Activated T-helper 1 cell treated with anti-CD3 and anti-CD28 coated beads, Interleukin-2, amount 50 U/mL, for 16 hours (primary cell): ENCODE data around the gene UBR3.
"Not testable (repeated sequence)": the region's sequence is repeated elsewhere in the genome, so short reads cannot be mapped to it uniquely, and the experiment has no call there.

Experiments
- DNase-seq, 2 donors: peaks; one replicate each; pipeline ENCODE4 v3.0.0-alpha.2; 2020; ENCODE audit warnings: low read depth in 1 of 2, low spot score in 1 of 2

The UBR3 gene

DNA sequence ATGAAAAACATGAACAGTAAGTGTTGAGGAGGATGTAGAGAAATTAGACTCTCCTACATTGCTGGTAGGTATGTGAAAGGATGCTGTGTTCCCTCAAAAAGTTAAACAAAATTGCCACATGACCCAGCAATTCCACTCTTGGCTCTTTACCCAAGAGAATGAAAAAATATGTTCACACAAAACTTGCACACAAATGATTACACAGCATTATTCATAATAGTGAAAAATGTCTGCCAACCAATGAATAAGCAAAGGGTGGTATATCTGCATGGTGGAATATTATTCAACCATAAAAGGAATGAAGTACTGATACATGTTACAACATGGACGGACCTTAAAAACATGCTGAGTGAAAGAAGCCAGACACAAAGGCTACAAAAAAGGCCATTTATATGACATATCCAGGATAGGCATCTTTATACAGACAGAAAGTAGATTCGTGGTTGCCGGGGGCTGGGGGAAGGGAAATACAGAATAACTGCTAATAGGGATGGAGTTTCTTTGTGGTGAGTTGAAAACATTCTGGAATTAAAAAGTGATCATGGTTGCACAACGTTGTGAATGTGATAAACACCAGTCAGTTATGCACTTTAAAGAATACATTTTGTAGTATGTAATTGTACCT lies 265.3 kb downstream of the UBR3 start:
- no peak for DNase-seq

DNA sequence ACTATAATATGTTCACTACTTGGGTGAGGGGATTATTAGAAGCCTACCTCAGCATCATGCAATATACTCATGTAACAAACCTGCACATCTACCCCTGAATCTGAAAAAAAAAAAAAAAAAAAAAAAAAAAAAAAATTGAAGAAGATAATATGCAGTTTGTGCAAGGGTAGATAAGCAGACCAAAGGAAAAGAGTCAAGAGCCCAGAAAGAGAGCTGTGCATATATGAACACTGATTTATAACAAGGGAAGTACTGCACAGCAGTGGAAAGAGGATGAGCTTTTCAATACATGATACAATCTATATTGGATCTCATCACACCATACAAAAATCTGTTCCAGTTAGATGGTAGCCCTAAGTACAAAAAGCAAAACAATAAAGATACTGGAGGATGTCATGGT lies 268.1 kb downstream of the UBR3 start:
- no peak for DNase-seq

DNA sequence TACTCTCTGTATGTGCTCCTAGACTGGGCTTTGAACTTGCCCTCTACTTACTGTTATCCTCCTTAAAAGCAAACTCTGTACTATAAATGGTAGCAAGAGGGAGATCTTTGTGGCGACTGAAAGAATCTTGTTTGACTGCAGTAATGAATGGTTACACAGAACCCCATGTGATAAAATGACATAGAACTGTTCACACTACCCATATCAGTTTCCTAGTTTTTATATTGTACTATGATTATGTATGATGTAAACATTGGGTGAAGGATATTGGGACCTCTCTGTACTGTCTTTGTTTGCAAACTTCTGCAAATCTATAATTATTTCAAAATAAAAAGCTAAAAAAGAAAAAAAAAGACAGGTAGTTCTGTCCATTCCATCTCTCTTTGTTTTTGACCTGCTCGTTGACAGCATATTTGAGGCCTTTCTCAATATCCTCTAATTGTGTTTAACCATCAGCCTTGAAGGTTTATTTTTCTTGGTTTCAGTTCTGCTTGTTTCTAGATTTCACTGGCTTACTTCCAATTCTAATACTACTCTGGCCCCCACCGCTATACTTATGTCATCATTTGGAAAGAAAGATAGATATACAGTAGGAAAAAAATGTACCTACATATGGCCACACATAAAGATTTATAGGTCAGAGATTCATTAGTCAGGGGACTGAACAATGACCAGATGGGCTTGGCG lies 271.5 kb downstream of the UBR3 start:
- no peak for DNase-seq

DNA sequence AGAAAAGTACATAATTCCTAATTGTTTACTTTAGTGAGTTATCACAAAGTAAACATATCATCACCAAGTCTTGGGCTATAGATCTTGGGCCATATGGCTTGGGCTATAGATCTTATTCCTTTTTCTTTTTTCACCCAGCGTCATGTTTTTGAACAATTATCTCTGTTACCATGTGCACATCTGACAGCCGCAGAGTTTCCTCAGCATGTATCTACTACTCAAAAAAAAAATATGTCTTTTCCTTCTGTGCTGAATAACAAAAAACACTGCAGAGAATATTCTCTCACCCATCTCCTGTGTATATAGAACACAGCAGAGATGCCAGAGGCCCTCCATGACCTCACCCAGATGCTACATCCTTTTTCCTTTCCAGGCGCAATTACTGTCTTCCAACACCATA lies 274.5 kb downstream of the UBR3 start:
- no peak for DNase-seq

DNA sequence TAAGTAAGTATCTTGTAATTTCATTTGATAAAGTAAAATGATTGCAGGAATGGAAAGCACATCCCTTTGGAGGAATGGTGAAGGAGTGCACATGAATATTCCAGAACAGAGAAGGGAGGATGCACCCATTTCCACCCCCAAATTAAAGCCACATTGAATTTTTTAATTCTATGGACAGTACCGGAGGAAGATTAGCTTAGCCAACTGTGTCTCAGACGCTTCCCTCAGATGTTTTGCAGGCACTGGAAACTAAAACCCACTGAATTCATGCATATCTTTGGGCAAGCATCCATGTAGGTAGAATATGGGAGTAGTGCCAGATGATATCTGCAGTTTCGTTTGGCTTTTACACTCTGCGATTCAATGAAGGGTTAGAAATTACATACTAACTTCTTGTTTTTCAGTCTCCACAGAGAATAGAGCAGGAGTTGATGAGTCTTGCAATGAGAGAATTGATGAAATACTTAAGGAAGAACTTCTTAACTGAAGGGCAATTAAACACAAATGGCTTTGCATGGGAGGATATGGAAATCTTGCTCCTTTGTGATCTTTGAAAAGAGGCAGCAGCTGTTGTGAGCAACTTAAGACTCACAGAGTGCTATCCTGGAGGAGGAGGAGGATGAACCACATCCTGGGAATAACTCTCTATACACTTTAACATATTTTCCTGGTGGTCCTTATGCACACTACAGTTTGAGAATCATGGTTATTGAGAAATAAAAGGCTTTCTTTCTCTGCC lies 279.0 kb downstream of the UBR3 start:
- DNase-seq = no peak

DNA sequence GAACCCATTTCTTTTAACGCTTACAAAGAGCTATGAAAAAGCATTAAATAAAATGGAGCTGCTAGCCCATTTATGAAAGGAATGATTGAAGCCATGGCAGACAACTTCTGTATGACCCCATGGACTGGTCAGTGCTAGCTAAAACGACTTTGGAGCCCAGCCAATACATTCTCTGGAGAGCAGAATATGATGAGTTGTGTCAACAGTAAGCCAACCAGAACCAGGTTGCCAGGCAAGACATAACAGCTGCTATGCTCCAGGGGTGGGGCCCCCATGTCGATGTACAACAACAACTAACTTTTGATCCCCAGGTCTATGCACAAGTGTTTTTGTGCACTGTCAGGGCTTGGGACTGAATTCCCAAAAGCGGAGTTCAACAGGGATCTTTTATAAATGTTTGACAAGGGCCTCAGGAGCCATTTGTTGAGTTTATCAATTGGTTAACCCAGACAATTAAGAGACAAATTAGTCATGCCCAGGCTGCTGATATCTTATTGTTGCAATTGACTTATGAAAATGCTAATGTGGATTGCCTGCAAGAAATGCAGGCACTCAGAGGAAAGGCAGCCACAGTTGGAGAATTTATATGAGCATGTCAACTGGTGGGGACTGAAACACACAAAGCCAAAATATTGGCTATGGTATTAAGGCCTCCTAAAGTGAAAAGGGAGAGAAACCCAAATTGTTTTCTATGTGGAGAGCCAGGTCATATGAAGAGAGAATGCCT lies 286.1 kb downstream of the UBR3 start:
- DNase-seq = no peak

DNA sequence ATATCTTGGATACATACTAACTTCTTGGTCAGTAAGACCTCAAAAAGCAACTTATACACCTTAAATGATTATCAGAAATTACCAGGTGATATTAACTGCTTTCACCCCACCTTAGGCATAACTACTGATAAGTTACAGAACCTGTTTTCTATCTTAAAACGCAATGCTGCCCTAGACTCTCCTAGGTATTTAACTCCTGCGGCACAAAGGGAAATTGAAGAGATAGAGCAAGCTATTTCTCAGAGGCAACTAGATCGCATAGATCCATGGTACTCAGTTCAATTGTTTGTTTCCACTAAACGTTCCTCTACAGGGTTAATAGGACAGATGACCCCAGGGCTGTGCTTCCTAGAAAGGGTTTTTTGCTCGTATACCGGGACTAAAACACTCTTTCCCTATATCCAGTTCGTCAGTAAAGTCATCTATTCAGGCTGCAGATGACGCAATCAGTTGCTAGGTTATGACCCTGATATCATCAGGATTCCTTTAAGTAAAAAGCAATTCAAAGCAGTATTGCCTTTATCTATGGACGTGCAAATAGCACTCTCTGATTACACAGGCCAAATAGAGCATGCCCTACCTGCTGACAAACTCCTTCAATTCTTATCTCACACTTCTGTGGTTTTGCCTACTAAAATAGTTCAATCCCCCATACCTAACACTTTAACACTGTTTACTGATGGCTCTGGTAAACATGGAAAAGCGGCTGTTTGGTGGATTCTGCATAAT lies 288.4 kb downstream of the UBR3 start:
- no peak for DNase-seq

DNA sequence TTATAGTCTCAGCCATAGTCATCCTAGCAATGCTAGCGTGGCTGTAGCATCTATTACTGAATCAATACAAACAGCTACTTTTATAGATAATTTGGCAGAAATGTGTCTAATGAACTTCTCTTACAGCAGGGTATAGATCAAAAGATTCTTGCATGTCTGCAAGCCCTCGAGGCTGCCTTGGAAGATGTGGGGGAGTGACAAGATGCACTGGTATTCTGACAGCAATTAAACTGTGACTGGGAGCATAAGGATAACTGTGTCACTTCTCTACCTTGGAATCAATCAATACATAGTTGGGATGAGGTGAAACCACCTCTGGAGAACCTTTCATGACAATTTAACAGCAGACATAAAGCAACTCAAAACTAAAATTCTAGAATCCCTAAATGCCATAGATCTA lies 291.4 kb downstream of the UBR3 start:
- no peak for DNase-seq

DNA sequence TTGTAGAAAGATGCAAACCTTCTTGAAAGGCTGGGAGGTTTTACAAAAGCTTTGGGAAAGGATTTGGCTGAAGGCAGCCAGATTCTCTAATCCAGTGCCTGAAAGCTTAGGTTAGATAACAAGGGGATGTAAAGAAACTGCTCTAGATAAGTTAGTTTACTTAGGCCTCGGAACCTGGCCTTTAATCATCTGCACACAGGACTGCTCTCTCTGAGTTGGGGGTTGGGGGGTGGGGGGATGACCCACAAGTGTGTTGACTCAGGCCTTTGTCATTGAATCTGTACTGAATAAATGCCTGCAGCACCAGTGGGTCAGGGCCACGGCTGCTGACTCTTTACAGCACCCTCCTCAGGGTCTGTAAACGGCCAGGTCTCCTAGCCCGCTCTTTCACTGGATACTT lies 292.1 kb downstream of the UBR3 start:
- not testable (repeated sequence) for DNase-seq

DNA sequence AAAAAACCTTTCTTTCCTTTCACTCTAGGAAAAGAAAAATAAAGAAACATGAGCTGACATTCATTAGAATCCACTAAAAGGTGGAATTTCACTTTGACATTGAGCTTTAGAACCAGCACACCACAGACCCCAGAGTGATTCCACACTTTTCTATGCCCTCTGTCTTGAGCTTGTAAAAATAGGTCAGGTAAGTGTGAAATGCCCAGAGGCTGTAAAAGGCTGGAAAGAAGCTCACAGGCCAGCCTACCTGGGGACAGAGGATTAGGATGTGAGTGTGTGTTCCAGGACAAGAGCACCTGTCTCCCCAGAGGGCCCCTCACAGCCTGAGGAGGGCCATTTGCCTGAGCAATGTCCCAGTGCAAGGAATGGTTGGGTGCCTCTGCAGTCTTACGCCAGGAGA lies 294.4 kb downstream of the UBR3 start:
- no peak for DNase-seq

DNA sequence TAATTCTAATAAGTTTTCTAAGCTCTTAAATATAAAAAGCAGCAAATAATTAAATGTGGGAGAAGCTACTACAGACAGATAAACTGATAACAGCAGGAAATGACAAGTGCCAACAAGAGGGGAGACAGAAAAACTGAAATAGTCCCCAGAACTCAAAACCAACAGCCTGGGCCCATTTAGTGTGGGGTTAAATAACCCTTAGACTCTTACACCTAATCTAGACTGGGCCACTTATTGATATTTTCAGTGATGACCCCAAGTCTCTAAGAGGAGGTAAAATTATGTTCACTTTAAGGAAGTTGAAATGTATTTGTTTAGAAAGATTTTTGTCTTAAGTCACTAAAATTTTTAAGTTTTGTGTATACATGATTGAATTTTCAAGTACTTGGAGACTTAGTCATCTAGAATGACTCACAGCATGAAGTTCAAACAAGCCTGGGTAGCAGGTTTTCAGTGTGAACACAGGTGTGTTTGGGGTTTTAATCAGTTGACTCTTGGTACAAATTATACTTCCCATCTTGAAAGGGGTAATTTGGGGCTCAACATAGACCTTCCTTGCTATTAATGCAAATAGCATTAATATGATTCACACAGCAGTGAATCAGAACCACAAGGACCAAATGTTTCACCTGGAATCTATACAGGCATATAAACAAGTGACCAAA lies 295.8 kb downstream of the UBR3 start:
- no peak for DNase-seq

DNA sequence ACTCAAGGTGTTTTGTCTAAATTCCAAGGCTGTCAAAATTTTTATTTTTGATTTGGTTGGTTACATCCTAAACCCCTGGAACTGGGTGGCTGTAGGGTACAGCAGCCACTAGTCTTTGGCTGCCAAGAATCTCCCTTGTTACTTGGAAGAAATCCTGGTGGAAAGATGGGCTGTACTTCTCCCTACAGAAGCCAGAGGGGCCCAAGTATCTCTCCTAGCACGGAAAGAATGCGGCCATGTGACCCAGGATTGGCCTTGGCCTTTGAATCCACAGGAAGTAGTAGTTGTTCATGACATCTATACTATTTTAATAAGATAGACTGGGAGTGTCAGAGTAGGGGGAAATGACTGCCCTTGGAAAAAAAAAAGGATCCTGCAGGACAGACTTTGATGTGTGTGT lies 296.3 kb downstream of the UBR3 start:
- no peak for DNase-seq

DNA sequence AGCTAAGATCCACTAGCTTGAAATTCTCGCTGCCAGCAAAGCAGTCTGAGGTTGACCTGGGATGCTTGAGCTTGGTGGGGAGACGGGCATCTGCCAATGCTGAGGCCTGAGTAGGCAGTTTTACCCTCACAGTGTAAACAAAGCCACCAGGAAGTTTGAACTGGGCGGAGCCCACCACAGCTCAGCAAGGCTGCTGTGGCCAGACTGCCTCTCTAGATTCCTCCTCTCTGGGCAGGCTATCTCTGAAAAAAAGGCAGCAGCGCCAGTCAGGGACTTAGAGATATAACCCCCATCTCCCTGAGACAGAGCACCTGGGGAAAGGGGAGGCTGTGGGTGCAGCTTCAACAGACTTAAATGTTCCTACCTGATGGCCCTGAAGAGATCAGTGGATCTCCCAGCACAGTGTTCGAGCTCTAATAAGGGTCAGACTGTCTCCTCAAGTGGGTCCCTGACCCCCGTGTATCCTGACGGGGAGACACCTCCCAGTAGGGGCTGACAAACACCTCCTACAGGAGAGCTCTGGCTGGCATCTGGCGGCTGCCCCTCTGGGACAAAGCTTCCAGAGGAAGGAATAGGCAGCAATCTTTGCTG lies 299.0 kb downstream of the UBR3 start:
- DNase-seq = not testable (repeated sequence)
